GM12891 (cell line): ENCODE data around the gene BRCA2.

Experiments
- DNase-seq: peaks from one replicate; pipeline ENCODE4 v3.0.0; 2011; ENCODE audit warnings: low spot score; ENCODE audit not compliant: insufficient read length
- FAIRE-seq: peaks from 2 replicates; lab custom pipeline; 2011; peaks lifted over from hg19 to GRCh38; lab: Jason Lieb, UNC
- PAX5 ChIP-seq: IDR thresholded peaks from 2 replicates; pipeline ENCODE4 v1.6.1; 2011; ENCODE audit warnings: low read length, moderate library complexity, mild to moderate bottlenecking; ENCODE audit not compliant: insufficient read depth, severe bottlenecking
- POLR2A ChIP-seq: IDR thresholded peaks from 2 replicates; pipeline ENCODE4 v1.6.1; 2011; ENCODE audit warnings: low read depth, low read length, control low read depth
- POLR2AphosphoS5 ChIP-seq: IDR thresholded peaks from 2 replicates; pipeline ENCODE4 v1.6.1; 2011; ENCODE audit warnings: low read depth, low read length, control low read depth
- POU2F2 ChIP-seq: IDR thresholded peaks from 2 replicates; pipeline ENCODE4 v1.6.1; 2011; ENCODE audit warnings: low read depth, mild to moderate bottlenecking, control low read depth, low read length, moderate library complexity
- SPI1 ChIP-seq: IDR thresholded peaks from 2 replicates; pipeline ENCODE4 v1.6.1; 2011; ENCODE audit warnings: low read depth, low read length, control low read depth
- TAF1 ChIP-seq: IDR thresholded peaks from 2 replicates; pipeline ENCODE4 v1.6.1; 2011; ENCODE audit warnings: low read depth, low read length, control low read depth

BRCA2 gene

GRCh38 chr13:32409001-32409313 lies 93.6 kb downstream of the BRCA2 start:
- DNase-seq (no peak), FAIRE-seq (no peak)
- TF ChIP-seq SPI1 (no peak), PAX5 (no peak), POU2F2 (no peak)

GRCh38 chr13:32409561-32410421 lies 94.5 kb downstream of the BRCA2 start:
- TF ChIP-seq POLR2A: no peak
- FAIRE-seq: no peak
- DNase-seq: no peak

GRCh38 chr13:32413284-32413683 lies 98.0 kb downstream of the BRCA2 start:
- TF ChIP-seq PAX5 (no peak), POLR2AphosphoS5 (no peak), POU2F2 (no peak), POLR2A (no peak), TAF1 (no peak), SPI1 (no peak)
- DNase-seq: no peak
- FAIRE-seq: no peak

GRCh38 chr13:32414580-32414979 lies 99.3 kb downstream of the BRCA2 start:
- DNase-seq (no peak), FAIRE-seq (no peak)
- no peak for TF ChIP-seq POLR2A
- no peak for TF ChIP-seq TAF1
- no peak for TF ChIP-seq POLR2AphosphoS5
- TF ChIP-seq SPI1: no peak
- TF ChIP-seq POU2F2: no peak
- TF ChIP-seq PAX5: no peak

- no peak for TF ChIP-seq TAF1
- no peak for TF ChIP-seq POLR2A
- FAIRE-seq (no peak), DNase-seq (no peak)
Observed at GRCh38 chr13:32415019-32415418, 99.7 kb downstream of the BRCA2 start.

GRCh38 chr13:32417995-32418394 lies 102.7 kb downstream of the BRCA2 start:
- FAIRE-seq (no peak), DNase-seq (no peak)
- no peak for TF ChIP-seq PAX5
- no peak for TF ChIP-seq SPI1
- TF ChIP-seq TAF1: no peak
- TF ChIP-seq POLR2AphosphoS5: no peak
- no peak for TF ChIP-seq POU2F2
- TF ChIP-seq POLR2A: no peak

- DNase-seq (no peak), FAIRE-seq (no peak)
- no peak for TF ChIP-seq POLR2A
- TF ChIP-seq POLR2AphosphoS5: no peak
- no peak for TF ChIP-seq TAF1
- TF ChIP-seq PAX5: no peak
- no peak for TF ChIP-seq POU2F2
- no peak for TF ChIP-seq SPI1
Observed at GRCh38 chr13:32419862-32420261, 104.6 kb downstream of the BRCA2 start.

- TF ChIP-seq PAX5 (no peak), POU2F2 (no peak), POLR2A (no peak), POLR2AphosphoS5 (no peak), SPI1 (no peak), TAF1 (no peak)
- FAIRE-seq (no peak), DNase-seq (no peak)
Observed at GRCh38 chr13:32423592-32423991, 108.3 kb downstream of the BRCA2 start.

- FAIRE-seq: no peak
- DNase-seq: no peak
- TF ChIP-seq POU2F2 (no peak), PAX5 (no peak), TAF1 (no peak), POLR2AphosphoS5 (no peak), POLR2A (no peak), SPI1 (no peak)
Observed at GRCh38 chr13:32425158-32425557, 109.8 kb downstream of the BRCA2 start.

GRCh38 chr13:32426191-32426989 lies 111.1 kb downstream of the BRCA2 start:
- TF ChIP-seq POLR2A: peak; percentile 51; the same call in 1 of the 2 replicates
- TF ChIP-seq TAF1: no peak
- peak; percentile 78 for TF ChIP-seq SPI1
- TF ChIP-seq POLR2AphosphoS5: 0 out of 2 replicates have a peak, but pooled peaks have one; percentile 11
- TF ChIP-seq POU2F2: 0 out of 2 replicates have a peak, but pooled peaks have one; percentile 15
- no peak for TF ChIP-seq PAX5
- FAIRE-seq: peak; percentile 96
- no peak for DNase-seq
